RCC 7860 (cell line): ENCODE measurements around the gene NAA40.

ENCODE experiments used
- DNase-seq: peaks from one replicate; pipeline ENCODE4 v3.0.0-alpha.2; 2015; ENCODE audit warnings: low spot score
- FAIRE-seq: peaks from 2 replicates; lab custom pipeline; 2012; peaks lifted over from hg19 to GRCh38; lab: Jason Lieb, UNC

The NAA40 gene

GRCh38 chr11:63912678-63913077, 26.1 kb upstream of the NAA40 start:
- DNase-seq = no peak
- FAIRE-seq = no peak

DNA sequence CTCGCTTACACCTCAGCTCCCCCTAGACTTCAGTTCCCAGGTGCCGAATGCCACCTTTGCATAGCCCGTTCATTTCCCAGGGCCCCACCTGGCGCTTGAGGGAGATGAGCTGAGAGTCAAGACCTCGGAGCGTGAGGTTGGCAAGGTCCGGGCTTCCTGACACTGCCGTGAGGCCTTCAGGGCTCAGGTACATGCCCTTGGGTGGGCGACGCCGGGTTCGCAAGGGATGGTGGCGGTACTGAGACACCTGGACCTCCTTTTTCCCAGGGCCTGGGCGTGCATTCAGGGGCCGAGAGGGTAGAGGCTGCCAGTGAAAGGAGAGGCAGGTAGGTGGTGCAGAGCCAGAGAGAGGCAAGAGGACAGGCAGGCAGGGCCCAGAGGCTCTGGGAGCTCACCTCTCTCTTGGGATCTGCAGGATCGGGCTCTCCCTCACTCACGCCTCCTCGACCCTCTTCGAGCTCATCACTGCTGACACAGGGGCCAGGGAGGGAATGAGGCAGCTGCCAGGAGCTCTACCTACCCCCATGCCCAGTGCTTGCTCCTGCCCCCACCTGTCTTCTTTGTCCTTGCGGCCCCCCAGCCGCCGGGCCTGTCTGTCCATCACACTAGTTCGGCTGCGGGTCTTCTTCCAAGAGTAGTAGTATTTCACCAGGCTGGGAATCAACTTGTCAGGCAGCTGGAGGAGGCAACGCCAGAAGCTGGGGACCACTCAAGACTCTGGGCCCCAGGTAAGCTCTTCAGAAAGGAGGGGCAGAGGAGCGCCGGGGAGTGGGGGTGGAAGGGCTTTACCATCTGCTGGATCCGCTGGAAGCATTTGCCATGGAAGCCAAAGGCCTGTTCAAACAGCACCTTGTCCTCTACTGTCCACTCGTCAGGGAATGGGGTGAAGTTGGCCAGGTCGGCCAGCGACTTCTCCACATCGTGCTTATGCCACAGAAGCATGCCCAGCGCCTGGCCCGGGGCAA, 24.7 kb upstream of the NAA40 start:
- FAIRE-seq (no peak), DNase-seq (no peak)

GRCh38 chr11:63914896-63915691, 23.7 kb upstream of the NAA40 start:
- DNase-seq (no peak), FAIRE-seq (no peak)

GRCh38 chr11:63915961-63916836, 22.6 kb upstream of the NAA40 start:
- FAIRE-seq (no peak), DNase-seq (no peak)

DNA sequence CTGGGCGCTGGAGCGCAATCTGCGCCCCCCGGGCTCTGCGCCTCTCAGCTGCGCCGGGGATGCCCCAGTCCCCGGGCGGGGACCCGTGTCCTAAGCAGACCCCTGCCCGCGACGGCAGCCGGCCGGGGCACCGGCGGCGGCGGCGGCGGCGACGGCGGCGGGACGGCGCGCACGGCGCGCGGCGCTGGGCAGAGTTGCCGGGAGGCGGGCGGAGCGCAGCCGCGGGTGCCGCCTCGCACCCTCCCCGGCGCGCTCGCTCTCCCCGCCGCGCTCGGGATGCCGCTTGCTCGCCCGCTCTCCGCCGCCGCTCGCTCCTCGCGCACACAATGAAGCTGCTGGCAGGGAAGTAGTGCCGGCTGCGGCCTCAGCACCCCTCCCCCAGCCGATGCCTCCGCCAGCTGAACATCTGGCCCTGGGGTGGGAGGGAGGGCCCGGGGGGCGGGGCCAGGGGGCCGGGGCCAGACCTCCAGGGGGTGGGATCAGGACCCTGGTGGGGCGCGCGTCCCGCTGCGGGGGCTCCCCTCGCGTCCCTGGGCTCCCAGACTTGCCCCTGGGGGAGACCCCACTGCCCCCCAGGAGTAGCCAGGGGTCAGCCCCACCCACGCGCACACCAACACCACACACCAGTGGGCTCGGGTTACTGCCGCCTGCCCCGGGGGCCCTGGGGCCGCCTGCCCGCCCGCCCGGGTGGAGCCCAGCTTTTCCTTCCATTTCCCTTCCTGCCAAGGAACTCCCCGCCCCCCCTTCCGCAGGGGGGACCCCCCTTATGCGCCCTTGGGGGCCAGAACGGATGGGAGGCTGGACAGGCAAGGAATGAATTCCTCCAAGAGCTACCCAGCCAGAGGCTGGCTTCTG, 21.7 kb upstream of the NAA40 start, which contains the start of gene RCOR2:
RCOR2 (minus strand) TSS at position 328 of the 855 bp plus-strand sequence. CDS start 708 bp downstream, outside the sequence.
- FAIRE-seq = no peak
- DNase-seq = peak; percentile 10

DNA sequence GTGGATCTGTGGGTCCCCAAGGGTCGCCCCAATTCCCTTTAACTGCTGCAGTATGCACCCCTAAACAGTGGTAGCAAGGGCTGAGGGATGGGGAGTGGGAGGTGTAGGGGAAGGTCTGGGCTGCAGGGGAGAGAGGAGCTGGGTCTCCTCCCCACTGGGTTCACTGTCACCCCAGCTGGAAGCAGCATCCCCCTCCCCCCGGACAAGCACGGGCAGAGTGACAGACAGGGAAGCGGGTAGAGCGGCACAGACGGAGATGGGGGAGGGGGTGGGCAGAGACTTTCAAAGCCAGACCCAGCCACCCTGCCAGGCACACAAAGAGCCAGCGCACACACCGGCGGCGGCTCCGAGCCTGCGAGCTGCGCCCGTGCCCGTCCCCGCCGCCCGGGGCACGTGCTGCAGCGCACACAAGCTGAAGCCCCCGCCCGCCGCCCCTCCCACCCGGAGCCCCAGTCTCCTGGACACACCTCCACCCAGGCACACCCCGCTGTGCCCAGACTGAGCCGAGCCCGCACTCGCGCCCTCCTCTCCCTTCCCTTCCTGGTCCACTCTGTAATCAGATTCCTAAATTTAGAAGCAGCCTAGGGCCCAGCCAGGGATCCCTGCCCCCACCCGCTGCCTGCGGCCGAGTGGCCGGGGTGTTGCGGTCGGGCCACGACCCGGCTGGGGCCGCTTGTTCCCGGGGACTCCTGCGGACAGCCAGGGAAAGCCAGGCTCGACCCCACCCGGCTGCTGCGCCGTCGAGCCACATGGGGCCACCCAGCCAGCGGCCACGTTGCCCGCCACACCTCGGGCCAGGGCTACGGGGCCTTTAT, 20.9 kb upstream of the NAA40 start:
- FAIRE-seq (no peak), DNase-seq (no peak)

DNA sequence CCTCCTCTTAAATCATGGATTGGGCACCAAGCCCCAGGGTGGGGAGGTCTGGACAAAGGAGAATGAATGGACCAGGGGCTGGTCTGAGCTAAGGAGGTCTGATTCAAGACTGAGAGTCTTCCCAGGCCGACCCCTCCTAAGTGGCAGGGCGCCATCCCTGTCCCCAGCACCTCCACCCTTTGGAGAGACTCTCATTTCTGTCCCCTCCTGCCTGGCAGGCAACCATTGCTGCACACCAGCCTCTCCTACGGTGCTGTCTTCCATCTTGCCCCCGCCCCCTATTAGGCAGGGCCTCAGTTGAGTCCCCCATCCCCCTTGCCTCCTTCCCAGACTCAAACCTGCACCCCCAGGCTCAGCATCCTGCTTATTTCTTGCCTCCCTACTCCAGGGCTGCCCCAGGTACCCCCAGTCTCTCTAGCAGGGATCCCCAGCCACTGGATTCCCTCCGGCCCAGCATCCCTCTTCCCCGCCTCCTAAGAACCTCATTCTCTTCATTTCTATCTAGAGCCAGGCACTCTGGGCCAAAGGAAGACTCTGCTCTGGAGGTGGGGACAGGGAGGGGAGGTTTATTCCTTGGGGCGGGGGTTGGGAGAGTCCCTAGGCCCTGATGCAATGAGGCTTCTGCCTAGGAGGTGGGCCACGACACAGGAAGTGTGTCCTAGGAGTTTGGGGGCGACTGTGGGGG, 20.2 kb upstream of the NAA40 start:
- DNase-seq (no peak), FAIRE-seq (no peak)

DNA sequence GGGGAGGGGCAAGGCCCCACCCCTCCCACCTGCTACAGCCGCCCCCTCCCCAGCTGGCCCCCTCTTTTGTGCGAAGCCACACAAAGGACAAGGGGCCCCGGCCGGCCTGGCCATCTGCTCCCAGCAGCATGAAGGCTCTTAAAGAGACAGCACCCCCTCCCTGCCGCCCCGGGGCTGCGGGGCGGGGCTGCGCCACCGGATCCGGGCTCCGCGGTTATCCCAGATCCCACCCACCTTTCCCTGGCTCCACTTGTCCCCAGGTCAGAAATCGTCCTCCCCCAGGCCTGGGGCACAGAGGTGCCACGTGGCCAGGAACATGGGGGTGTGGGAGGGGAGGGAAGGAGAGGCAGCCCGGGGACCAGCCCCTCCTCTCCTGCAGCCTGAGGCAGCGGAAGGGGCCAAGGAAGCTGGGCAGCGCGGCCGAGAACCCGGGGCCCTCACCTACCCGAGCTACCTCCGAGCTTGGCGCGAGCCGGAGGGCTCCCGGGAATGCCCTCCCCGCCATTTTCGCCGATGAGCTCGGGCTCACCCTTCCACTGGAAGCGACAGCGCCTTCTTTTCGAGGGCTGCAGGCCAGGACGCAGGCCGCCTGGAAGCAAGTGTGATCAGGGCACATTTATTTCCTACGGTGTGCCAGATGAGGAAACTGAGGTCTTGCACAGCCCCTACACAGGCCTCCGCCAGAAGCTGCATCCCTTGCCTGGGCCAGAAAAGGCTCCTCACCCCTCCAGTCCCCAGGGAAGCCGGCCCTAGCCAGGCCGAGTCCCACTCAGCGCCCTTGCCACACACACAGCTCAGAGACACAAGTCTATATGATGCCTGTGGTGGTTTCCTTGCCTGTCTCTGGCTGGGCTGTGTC, 19.3 kb upstream of the NAA40 start:
- no peak for FAIRE-seq

DNA sequence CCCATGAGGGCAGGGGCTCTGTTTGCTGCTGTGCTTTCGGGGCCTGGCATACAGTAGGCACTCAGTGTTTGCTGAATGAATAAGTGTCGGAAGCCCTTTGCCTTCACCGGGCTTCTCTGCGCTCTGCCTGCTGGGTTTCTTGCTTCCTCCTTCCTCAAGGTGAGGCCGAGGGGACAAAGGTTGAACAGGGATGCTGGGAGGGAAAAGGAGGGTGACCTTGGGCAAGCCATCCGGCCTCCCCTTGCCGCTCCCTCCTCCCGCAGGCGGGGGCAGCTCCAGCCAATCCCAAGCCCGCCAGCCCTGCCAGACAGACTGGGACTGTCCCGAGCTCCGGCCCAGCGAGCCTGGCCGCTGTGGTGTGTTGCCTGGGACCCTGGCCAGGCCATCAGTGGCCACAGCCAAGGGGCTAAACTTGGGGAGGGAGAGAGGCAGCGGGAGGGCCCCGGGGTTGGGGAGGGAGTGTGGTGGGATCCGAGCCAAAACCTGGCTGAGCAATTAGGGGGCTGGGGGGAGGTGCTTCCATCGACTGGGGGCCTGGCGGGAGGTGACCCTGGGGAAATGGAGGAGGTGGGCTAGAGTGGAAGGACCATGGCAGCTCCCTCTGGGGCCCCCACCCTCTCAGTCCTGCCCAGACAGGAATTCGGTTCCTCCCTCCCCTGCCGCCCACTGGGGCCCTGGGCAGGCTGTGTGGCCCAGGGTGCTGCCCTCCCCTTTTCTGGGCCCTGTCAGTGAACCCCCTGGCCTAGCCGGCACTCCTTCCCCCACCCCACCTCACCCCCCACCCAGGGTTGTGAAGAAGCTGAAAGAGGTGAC, 18.5 kb upstream of the NAA40 start:
- FAIRE-seq (no peak), DNase-seq (no peak)

More for the DNA sequence above, 19.3 kb upstream of the NAA40 start:
- no peak for DNase-seq

DNA sequence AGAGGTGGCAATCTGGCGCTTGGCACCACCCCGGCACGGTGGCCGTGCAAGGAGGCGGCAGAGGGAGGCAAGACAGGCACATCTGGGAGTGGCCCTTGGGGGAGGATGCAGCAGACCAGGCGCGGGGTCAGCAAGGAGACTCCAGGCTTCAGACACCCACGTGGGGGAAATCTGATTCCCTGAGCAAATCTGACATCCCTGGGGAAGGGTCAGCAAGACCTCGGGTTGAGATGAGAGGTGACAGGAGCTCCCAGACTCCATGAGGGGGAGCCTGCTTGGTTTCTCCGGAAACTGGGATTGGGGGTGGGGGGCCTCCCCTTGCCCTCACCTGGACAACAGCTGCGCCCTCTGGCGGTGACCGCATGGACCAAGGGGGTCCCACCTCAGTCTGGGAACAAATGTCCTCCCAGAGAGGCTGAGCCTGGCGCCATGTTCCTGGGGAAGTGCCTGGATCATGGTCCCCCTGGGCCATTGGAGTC, 17.8 kb upstream of the NAA40 start:
- DNase-seq (no peak), FAIRE-seq (no peak)

DNA sequence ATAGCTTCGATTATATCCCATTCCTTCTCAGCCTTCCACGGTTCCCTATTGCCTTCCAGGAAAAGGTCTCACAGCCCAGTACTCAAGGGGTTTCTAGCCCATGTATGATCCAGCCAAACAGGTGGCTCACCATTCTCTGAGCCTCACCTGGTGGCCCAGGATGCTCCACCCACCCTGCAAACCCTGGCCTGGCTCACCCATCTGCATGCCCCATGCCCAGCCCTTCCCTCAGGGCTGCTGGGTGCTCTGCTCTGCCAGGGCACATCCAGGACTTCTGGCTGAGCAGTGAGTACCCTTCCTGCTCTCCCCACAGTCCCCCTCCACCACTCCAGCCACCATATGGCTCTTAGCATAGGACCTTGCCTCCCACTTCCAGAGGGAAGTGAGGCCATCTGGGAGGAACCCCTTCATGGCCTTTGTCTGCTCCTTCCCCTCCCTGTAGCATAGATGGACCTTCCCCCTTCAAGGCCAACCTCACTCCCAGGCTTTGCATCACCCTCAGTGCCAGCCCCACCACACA, 16.1 kb upstream of the NAA40 start:
- no peak for FAIRE-seq
- DNase-seq = no peak

DNA sequence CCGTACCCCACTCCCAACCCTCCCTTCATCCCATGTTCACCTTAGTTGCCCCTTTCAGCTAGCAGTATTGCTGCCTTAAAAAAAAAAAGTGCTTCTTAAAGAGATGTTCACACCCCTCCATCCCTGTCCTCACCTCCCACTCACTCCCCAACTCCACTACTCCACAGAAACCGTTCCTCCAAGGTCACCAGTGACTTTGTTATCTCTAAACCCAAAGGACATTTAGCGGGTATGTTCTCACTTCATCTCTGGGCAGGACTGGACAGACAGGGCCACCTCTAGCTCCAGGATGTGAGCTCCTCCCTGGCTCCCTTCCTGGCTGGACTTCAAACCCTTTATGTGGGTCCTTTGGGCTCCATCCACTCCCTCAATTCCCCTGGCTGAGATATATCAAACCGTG, 15.5 kb upstream of the NAA40 start:
- FAIRE-seq (no peak), DNase-seq (no peak)

DNA sequence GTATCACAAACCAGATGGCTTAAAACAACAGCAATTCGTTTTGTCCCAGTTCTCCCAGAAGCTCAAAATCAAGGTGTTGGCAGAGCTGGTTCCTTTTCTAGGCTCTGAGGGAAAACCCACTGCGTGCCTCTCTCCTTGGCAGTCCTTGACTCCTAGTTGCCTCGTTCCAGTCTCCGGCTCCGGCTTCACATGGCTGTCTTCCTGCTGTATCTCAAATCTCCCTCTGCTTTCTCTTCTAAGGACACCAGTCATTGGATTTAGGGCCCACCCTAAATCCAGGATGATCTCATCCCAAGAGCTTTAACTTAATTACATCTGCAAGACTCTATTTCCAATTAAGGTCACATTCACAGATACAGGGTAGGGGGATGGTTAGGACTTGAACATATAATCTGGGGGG, 9.2 kb upstream of the NAA40 start:
- FAIRE-seq (no peak), DNase-seq (no peak)

GRCh38 chr11:63931045-63931444, 7.8 kb upstream of the NAA40 start:
- no peak for FAIRE-seq
- no peak for DNase-seq

DNA sequence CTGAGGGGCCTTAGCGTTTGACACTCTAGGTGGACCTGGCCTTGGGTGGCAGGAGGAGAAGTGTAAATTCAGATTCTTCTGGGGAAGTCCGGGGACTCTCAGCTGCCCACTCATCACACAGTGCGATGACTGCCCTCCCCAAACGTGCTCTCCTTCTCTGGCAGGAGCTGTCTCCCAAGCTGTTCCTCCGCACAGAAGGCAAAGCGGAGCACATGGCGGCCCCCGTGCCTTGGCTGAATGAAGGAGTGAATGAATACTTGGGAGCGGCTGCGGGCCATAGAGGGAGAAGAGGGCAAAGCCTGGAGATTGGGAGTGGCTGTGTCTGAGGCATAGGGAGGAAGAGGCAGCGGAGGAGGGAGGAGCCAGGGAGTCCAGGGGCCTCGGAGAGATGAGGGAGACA, 6.9 kb upstream of the NAA40 start:
- no peak for FAIRE-seq
- no peak for DNase-seq

- DNase-seq (no peak), FAIRE-seq (no peak)
These were observed 5.3 kb upstream of the NAA40 start for GRCh38 chr11:63933459-63933858.
